ENCODE measurements around the gene ALLC.
"Not testable (repeated sequence)": the region's sequence is repeated elsewhere in the genome, so short reads cannot be mapped to it uniquely, and the experiment has no call there.

ALLC gene

GRCh38 chr2:3657881-3658280, at the start of gene ALLC:
Gene ALLC (plus strand): TSS chr2:3658200. CDS start chr2:3671158, 12,958 bp downstream.
- DNase-seq (ENCODE audit: low spot score), result no peak

GRCh38 chr2:3608373-3609278, 49.4 kb upstream of the ALLC start:
- no peak for DNase-seq (ENCODE audit: low spot score)

DNA sequence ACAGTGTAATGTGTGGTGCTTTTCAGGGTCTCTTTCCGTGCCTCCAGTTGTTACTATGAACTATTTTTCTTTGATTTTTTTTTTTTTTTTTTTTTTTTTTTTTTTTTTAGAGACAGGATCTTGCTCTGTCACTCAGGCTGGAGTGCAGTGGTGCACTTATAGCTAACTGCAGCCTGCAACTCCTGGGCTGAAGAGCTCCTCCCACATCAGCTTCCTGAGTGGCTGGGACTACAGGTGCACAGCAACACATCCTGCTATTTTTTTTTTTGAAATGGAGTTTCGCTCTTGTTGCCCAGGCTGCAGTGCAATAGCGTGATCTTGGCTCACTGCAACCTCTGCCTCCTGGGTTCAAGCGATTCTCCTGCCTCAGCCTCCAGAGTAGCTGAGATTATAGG, 48.7 kb upstream of the ALLC start:
- DNase-seq (ENCODE audit: low spot score), result not testable (repeated sequence)

DNA sequence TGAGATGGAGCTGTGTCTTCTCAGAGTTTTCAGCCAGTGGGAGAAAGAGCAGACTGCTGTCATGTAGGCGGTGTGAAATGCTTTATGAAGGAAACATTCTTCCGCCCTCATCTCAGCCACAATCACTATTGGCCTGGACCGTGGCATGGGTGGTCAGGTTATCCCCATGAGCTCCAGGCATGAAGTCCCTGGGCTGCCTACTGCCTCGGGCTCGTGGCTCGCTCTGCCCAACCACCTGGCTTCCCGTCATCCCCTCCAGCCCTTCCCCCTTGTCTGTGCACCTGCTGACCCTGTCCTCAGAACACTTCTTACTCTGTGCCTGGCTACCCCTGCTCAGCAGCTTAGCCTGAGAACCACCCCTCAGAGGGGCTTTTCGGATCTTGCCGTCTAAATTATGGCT, 47.6 kb upstream of the ALLC start:
- no peak for DNase-seq (ENCODE audit: low spot score)

DNA sequence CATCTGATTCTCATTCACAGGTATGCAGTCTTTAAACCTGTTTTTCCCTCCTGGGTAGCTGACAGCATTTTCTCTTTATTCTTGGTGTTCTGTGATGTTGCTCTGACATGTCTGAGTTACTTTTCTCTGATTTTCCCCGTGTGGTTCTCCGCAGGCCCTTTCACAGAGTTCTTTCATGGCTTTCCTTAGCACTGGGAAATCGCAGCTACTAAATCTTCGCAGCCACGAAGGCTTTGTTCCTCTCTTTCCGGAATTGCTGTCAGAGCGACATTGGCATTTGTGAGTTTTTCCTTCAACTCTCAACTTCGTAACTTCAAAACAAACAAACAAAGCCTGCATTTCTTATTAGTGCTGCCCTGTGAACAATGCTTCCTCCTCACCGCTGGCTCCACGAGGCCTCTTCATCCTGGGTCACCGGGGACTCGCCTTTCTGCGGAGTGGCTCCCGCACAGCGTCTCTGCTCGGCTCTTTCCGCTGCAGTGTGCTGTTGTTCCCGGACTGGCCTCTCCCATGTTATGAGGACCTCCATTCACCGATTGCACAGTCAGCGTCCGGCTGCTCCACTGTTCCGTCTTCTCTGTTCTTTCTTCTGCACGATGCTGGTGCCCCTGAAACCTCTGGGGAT, 47.0 kb upstream of the ALLC start:
- no peak for DNase-seq (ENCODE audit: low spot score)

GRCh38 chr2:3611589-3611988, 46.4 kb upstream of the ALLC start:
- no peak for DNase-seq (ENCODE audit: low spot score)

DNA sequence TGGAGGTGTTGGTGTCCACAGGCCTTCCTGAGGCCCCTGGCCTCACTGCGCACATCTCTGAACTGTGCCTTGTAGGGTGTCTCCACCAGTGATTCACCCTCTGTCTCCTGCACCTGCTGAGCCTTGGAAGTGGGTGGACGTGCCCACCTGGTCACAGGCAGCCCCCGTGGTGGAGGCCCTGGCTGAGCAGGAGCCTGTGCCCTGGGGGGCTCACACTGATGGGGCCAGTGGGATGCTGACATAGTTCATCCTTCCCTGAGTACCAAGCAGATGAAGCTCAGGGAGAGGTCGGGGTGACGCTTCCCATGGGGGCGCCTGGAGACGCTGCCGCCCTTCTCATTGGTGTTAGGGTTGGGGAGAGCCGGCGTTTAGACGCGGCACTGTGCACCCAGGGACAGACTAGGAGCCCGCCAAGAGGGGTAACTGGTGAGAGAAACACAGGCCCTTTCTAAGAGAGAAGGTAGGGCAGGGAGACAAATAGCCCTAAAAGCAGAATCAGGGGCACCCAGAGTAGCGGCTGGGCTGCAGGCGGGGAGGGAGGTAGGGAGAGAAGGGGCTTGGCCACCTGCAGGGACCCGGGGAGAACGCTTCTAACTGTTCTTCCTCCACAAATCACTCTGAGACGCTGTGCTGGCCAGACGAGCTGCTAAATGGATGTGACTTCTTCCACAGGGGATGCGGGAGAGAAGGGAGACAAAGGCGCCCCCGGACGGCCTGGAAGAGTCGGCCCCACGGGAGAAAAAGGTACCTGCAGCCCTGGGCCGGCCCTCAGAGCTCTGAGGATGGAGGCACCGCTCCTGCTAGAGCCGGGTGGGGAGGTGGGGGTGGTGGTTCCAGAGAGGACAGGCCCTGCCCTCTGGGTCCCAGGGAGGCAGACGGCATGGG, 45.1 kb upstream of the ALLC start:
- no peak for DNase-seq (ENCODE audit: low spot score)

- no peak for DNase-seq (ENCODE audit: low spot score)
Observed at GRCh38 chr2:3613524-3613905, 44.5 kb upstream of the ALLC start.

- not testable (repeated sequence) for DNase-seq (ENCODE audit: low spot score)
Observed at GRCh38 chr2:3614743-3615142, 43.3 kb upstream of the ALLC start.

DNA sequence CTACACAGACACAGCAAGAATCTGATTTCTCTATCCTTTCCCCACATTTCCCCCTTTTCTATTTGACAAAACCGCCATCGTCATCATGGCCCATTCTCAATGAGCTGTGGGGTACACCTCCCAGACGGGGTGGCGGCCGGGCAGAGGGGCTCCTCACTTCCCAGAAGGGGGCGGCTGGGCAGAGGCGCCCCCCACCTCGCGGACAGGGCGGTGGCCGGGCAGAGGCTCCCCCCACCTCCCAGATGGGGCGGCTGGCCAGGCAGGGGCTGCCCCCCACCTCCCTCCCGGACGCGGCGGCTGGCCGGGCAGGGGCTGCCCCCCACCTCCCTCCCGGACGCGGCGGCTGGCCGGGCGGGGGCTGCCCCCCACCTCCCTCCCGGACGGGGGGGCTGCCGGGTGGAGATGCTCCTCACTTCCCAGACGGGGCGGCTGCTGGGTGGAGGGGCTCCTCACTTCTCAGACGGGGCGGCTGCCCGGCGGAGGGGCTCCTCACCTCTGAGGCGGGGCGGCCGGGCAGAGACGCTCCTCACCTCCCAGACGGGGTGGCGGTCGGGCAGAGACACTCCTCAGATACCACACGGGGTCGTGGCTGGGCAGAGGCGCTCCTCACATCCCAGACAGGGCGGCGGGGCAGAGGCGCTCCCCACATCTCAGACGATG, 42.3 kb upstream of the ALLC start:
- DNase-seq (ENCODE audit: low spot score), result not testable (repeated sequence)

DNA sequence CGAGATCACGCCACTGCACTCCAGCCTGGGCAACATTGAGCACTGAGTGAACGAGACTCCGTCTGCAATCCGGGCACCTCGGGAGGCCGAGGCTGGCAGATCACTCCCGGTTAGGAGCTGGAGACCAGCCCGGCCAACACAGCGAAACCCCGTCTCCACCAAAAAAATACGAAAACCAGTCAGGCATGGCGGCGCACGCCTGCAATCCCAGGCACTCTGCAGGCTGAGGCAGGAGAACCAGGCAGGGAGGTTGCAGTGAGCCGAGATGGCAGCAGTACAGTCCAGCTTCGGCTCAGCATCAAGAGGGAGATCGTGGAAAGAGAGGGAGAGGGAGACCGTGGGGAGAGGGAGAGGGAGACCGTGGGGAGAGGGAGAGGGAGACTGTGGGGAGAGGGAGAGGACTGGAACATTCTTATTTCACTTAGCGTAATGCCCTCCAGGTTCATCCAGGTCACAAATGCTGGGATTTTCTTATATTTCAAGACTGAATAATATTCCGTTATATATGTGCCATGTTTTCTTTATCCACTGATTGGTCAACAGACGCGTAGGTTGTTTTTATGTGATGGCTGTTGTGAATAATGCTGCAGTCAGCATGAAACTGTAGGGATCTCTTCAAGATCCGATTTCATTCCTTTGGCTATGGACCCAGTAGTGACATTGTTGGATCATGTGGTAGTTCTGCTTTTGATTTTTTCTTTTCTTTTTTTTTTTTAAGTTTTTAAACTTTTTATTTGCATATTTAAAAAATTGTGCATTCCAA, 41.4 kb upstream of the ALLC start:
- DNase-seq (ENCODE audit: low spot score), result not testable (repeated sequence)

- DNase-seq (ENCODE audit: low spot score), result no peak
Observed at GRCh38 chr2:3617198-3617890, 40.7 kb upstream of the ALLC start.

- DNase-seq (ENCODE audit: low spot score), result no peak
Observed at GRCh38 chr2:3618367-3618766, 39.6 kb upstream of the ALLC start.

- DNase-seq (ENCODE audit: low spot score), result no peak
Observed at GRCh38 chr2:3619033-3619432, 39.0 kb upstream of the ALLC start.

- not testable (repeated sequence) for DNase-seq (ENCODE audit: low spot score)
Observed at GRCh38 chr2:3619661-3620060, 38.3 kb upstream of the ALLC start.

GRCh38 chr2:3620834-3621233, 37.2 kb upstream of the ALLC start:
- no peak for DNase-seq (ENCODE audit: low spot score)

DNA sequence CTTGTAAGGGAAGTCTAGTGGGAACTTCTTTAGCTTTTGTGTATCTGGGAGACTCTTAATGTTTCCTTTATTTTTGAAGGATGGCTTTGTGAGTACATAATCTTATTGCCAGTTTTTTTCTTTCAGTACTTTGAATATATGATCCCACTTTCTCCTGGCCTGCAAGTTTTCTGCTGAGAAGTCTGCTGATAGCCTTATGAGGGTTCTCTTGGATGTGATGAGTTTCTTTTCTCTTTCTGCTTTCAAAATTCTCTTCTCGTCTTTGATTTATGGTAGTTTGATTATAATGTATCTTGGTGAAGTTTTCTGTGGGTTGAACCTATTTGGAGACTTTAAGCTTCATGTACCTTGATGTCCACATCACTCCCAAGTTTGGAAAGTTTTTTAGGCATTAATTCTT, 35.0 kb upstream of the ALLC start:
- no peak for DNase-seq (ENCODE audit: low spot score)

DNA sequence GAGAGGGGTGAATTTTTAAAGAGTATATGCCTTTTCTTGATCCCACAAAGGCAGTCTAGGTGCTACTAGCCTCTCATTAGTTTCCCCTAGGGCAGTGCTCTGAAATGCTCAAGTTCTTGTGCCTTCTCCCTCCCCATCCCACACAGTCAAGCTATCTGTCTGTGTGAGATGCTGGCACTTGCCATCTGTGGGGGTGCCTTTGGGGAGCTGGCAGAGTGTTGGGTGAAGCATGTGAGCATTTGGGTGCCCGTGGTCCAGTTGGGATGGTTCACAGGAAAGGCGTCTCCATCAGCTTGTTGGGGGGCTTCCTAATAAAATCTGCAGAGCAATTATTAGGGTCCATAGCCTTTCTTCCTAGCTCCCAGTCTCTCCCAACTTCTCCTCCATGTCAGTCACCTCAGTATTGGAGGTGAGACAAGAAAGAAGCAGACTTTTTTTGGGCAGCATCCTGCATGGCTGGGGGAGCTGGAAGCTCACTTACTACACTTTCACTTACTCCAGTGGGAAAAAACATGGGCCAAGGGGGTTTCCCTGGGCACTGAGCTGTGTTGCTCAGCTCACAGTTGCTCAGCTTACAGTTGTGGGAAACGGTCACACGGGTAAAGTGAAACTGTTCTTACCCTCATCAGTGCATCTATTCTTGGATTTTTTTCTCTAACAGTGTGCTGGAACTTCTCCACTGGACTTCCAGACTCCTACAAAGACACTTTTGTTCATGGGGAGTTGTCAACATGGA, 33.8 kb upstream of the ALLC start:
- no peak for DNase-seq (ENCODE audit: low spot score)

DNA sequence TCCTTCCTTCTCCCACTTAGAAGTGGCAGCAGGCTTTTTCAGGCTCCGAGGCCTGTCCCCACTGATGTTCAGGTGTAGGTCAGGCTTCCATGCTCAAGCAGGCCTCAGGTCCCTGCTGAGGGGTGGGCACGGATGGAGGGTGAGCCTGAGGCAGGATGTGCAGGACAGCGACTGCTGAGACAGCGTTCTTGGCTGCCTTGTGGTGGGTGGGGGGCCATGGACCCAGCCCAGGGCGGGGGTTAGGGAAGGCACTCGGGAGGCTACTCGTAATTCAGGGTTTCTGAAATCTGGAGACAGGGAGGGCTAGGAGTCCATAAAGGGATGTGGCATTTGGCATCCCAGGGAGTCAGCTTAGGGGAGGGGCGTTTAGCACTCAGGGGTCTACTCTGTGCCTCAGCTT, 32.8 kb upstream of the ALLC start:
- no peak for DNase-seq (ENCODE audit: low spot score)
